NB4 (cell line): ENCODE data around the gene ID2.

Source experiments
- POLR2A ChIP-seq: IDR thresholded peaks from 2 replicates; pipeline ENCODE4 v1.6.1; 2011; ENCODE audit warnings: mild to moderate bottlenecking; ENCODE audit not compliant: insufficient read length; ENCODE audit errors: extremely low read depth
- TF ChIP-seq, protein P1 (sequence below): IDR thresholded peaks from one replicate; pipeline ENCODE4 v1.5.1; 2012; ENCODE audit warnings: low read depth, low read length

DNA sequence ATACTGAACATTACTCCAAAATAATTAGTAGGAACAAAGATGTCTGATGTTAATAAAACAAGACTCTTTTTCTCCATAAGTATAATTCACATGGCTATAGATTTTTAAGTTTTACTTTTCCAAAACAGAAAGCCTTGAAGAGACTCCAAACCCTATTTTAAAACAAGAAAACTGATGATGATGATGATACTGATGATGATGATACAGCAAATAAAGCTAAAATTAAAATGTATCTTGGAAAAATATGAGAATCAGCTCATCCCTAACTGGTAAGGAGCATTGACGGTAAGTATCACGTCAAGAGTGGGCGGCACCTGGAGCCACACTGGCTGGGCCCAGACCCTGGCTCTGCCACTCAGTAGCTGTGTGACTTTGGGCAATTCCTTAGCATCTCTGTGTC is 39.6 kb downstream of the ID2 start:
- TF ChIP-seq, protein P1, sequence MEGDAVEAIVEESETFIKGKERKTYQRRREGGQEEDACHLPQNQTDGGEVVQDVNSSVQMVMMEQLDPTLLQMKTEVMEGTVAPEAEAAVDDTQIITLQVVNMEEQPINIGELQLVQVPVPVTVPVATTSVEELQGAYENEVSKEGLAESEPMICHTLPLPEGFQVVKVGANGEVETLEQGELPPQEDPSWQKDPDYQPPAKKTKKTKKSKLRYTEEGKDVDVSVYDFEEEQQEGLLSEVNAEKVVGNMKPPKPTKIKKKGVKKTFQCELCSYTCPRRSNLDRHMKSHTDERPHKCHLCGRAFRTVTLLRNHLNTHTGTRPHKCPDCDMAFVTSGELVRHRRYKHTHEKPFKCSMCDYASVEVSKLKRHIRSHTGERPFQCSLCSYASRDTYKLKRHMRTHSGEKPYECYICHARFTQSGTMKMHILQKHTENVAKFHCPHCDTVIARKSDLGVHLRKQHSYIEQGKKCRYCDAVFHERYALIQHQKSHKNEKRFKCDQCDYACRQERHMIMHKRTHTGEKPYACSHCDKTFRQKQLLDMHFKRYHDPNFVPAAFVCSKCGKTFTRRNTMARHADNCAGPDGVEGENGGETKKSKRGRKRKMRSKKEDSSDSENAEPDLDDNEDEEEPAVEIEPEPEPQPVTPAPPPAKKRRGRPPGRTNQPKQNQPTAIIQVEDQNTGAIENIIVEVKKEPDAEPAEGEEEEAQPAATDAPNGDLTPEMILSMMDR: no peak
- no peak for TF ChIP-seq POLR2A
